Measurements from ENCODE around the gene RNF144B. TPM values are rescaled to one million over a fixed set of nuclear protein-coding genes. Genes with fewer than 3 reads are reported as not detected.

Gene RNF144B
- total and polyA plus RNA-seq, 2 of the 8 experiments (the other 6 are each of a cell fraction or from before 2014, with no cell fraction given), result 1.8 to 11.2 TPM

GRCh38 chr6:18457065-18457737 is 70.1 kb downstream of the RNF144B start (continued):
- TF ChIP-seq NANOG (IDR thresholded peaks at IDR 0.05; ENCODE audit: insufficient read depth, low read depth, low read length, poor library complexity, severe bottlenecking) (no peak), TAF7 (optimal IDR thresholded peaks at IDR 0.05; ENCODE audit: borderline replicate concordance, low read depth, low read length) (no peak), HDAC2 (IDR thresholded peaks at IDR 0.05; ENCODE audit: borderline replicate concordance in 1 of 2, low read depth in 2 of 2, low read length in 2 of 2) (no peak), CEBPB (IDR thresholded peaks at IDR 0.05; ENCODE audit: low read depth, low read length) (no peak), KDM4A (IDR thresholded peaks at IDR 0.05; ENCODE audit: low read depth, low read length, severe bottlenecking) (no peak), MAFK (IDR thresholded peaks at IDR 0.05; ENCODE audit: low read depth, low read length) (no peak), BRCA1 (IDR thresholded peaks at IDR 0.05; ENCODE audit: low read depth, low read length) (no peak), RAD21 (IDR thresholded peaks at IDR 0.05 in 1 of 2, conservative IDR thresholded peaks at IDR 0.05 in 1 of 2; ENCODE audit: low read depth in 2 of 2, low read length in 2 of 2) (no peak), YY1 (IDR thresholded peaks at IDR 0.05; ENCODE audit: low read depth, low read length) (no peak)
- TF ChIP-seq, protein P1, sequence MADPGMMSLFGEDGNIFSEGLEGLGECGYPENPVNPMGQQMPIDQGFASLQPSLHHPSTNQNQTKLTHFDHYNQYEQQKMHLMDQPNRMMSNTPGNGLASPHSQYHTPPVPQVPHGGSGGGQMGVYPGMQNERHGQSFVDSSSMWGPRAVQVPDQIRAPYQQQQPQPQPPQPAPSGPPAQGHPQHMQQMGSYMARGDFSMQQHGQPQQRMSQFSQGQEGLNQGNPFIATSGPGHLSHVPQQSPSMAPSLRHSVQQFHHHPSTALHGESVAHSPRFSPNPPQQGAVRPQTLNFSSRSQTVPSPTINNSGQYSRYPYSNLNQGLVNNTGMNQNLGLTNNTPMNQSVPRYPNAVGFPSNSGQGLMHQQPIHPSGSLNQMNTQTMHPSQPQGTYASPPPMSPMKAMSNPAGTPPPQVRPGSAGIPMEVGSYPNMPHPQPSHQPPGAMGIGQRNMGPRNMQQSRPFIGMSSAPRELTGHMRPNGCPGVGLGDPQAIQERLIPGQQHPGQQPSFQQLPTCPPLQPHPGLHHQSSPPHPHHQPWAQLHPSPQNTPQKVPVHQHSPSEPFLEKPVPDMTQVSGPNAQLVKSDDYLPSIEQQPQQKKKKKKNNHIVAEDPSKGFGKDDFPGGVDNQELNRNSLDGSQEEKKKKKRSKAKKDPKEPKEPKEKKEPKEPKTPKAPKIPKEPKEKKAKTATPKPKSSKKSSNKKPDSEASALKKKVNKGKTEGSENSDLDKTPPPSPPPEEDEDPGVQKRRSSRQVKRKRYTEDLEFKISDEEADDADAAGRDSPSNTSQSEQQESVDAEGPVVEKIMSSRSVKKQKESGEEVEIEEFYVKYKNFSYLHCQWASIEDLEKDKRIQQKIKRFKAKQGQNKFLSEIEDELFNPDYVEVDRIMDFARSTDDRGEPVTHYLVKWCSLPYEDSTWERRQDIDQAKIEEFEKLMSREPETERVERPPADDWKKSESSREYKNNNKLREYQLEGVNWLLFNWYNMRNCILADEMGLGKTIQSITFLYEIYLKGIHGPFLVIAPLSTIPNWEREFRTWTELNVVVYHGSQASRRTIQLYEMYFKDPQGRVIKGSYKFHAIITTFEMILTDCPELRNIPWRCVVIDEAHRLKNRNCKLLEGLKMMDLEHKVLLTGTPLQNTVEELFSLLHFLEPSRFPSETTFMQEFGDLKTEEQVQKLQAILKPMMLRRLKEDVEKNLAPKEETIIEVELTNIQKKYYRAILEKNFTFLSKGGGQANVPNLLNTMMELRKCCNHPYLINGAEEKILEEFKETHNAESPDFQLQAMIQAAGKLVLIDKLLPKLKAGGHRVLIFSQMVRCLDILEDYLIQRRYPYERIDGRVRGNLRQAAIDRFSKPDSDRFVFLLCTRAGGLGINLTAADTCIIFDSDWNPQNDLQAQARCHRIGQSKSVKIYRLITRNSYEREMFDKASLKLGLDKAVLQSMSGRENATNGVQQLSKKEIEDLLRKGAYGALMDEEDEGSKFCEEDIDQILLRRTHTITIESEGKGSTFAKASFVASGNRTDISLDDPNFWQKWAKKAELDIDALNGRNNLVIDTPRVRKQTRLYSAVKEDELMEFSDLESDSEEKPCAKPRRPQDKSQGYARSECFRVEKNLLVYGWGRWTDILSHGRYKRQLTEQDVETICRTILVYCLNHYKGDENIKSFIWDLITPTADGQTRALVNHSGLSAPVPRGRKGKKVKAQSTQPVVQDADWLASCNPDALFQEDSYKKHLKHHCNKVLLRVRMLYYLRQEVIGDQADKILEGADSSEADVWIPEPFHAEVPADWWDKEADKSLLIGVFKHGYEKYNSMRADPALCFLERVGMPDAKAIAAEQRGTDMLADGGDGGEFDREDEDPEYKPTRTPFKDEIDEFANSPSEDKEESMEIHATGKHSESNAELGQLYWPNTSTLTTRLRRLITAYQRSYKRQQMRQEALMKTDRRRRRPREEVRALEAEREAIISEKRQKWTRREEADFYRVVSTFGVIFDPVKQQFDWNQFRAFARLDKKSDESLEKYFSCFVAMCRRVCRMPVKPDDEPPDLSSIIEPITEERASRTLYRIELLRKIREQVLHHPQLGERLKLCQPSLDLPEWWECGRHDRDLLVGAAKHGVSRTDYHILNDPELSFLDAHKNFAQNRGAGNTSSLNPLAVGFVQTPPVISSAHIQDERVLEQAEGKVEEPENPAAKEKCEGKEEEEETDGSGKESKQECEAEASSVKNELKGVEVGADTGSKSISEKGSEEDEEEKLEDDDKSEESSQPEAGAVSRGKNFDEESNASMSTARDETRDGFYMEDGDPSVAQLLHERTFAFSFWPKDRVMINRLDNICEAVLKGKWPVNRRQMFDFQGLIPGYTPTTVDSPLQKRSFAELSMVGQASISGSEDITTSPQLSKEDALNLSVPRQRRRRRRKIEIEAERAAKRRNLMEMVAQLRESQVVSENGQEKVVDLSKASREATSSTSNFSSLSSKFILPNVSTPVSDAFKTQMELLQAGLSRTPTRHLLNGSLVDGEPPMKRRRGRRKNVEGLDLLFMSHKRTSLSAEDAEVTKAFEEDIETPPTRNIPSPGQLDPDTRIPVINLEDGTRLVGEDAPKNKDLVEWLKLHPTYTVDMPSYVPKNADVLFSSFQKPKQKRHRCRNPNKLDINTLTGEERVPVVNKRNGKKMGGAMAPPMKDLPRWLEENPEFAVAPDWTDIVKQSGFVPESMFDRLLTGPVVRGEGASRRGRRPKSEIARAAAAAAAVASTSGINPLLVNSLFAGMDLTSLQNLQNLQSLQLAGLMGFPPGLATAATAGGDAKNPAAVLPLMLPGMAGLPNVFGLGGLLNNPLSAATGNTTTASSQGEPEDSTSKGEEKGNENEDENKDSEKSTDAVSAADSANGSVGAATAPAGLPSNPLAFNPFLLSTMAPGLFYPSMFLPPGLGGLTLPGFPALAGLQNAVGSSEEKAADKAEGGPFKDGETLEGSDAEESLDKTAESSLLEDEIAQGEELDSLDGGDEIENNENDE (IDR thresholded peaks at IDR 0.05; ENCODE audit: insufficient replicate concordance, low read length), result no peak

Measured in H1 (cell line).